H1 (cell line): ENCODE results near the gene KCNN1. TPM values are rescaled to one million over a fixed set of nuclear protein-coding genes. Genes with fewer than 3 reads are reported as not detected.

Experiments used
- CTCF ChIA-PET: fragments of 300-600 bp; sonication (Branson Sonifier 250); formaldehyde crosslinking; loops from one replicate; lab custom pipeline; 2021; ENCODE audit not compliant: partially characterized antibody; lab: Charles Lee
- POLR2A ChIA-PET: fragments of 300-600 bp; sonication (Branson Sonifier 250); formaldehyde crosslinking; loops from one replicate; lab custom pipeline; 2021; ENCODE audit warnings: inconsistent platforms; ENCODE audit not compliant: partially characterized antibody; lab: Charles Lee
- DNase-seq, 2 experiments: peaks; one replicate each; pipeline versions ENCODE4 v3.0.0 to v3.0.0-alpha.2; 2010 to 2022; ENCODE audit warnings: low spot score in 2 of 2, low read depth in 1 of 2, mixed read lengths in 1 of 2
- FAIRE-seq: peaks from 2 replicates; lab custom pipeline; 2011; peaks lifted over from hg19 to GRCh38; lab: Jason Lieb, UNC
- H2AFZ ChIP-seq: 2 replicates; pipeline ENCODE4 v1.8.1; 2012; ENCODE audit warnings: low read length, inconsistent platforms
- H2AK5ac ChIP-seq: 2 replicates; pipeline ENCODE4 v1.6.1; 2013; ENCODE audit warnings: low read depth, low read length
- H2BK120ac ChIP-seq: replicated peaks from 2 replicates; pipeline ENCODE3; 2013; ENCODE audit warnings: low read depth, low read length, inconsistent platforms
- H2BK12ac ChIP-seq: 2 replicates; pipeline ENCODE4 v1.6.1; 2013; ENCODE audit warnings: low read depth, low read length
- H2BK15ac ChIP-seq: 2 replicates; pipeline ENCODE4 v1.6.1; 2013; ENCODE audit warnings: low read length
- H2BK20ac ChIP-seq: 2 replicates; pipeline ENCODE4 v1.6.1; 2013; ENCODE audit warnings: low read length
- H2BK5ac ChIP-seq: 2 replicates; pipeline ENCODE4 v1.6.1; 2013; ENCODE audit warnings: low read depth, low read length
- H3K14ac ChIP-seq: 2 replicates; pipeline ENCODE4 v1.6.1; 2013; ENCODE audit warnings: inconsistent platforms; ENCODE audit not compliant: insufficient read length
- H3K18ac ChIP-seq: 2 replicates; pipeline ENCODE4 v1.6.1; 2013; ENCODE audit warnings: low read length; ENCODE audit errors: extremely low read depth
- H3K23ac ChIP-seq: 2 replicates; pipeline ENCODE4 v1.6.1; 2013; ENCODE audit warnings: inconsistent platforms; ENCODE audit not compliant: insufficient read length
- H3K23me2 ChIP-seq: 2 replicates; pipeline ENCODE4 v1.6.1; 2013; ENCODE audit warnings: low read depth, low read length
- H3K27ac ChIP-seq: 2 replicates; pipeline ENCODE4 v1.6.1; 2011; ENCODE audit warnings: low read depth, low read length, inconsistent platforms
- H3K27me3 ChIP-seq, 4 experiments: replicated peaks in 1 of 4; 1 replicate in 1 of 4; 2 replicates in 3 of 4; pipeline versions ENCODE4 v1.6.1 to v1.8.1; 2011 to 2013; ENCODE audit warnings: low read length in 3 of 4, mild to moderate bottlenecking in 3 of 4, inconsistent platforms in 2 of 4, mixed read lengths in 2 of 4, moderate library complexity in 1 of 4; ENCODE audit not compliant: control insufficient read depth in 3 of 4, insufficient read depth in 3 of 4; ENCODE audit errors: extremely low read depth in 1 of 4
- H3K36me3 ChIP-seq, 4 experiments: 2 replicates each; pipeline versions ENCODE4 v1.6.1 to v1.8.1; 2011 to 2013; ENCODE audit warnings: mild to moderate bottlenecking in 4 of 4, low read length in 3 of 4, moderate library complexity in 2 of 4, control low read depth in 1 of 4, inconsistent platforms in 1 of 4; ENCODE audit not compliant: insufficient read depth in 4 of 4, control insufficient read depth in 2 of 4
- H3K4ac ChIP-seq: replicated peaks from 2 replicates; pipeline ENCODE3; 2013; ENCODE audit warnings: low read length, low read depth, mixed read lengths, inconsistent platforms; ENCODE audit not compliant: insufficient read length
- H3K4me1 ChIP-seq, 4 experiments: replicated peaks in 1 of 4; 1 replicate in 1 of 4; 2 replicates in 3 of 4; pipeline versions ENCODE4 v1.6.1 to v1.8.1; 2011 to 2013; ENCODE audit warnings: low read length in 3 of 4, inconsistent platforms in 2 of 4, mixed read lengths in 1 of 4; ENCODE audit not compliant: insufficient read depth in 4 of 4, control insufficient read depth in 3 of 4
- H3K4me2 ChIP-seq, 2 experiments: 2 replicates each; pipeline versions ENCODE4 v1.6.1 to v1.8.1; 2011 to 2013; ENCODE audit warnings: low read depth in 2 of 2, low read length in 2 of 2, control low read depth in 1 of 2, inconsistent platforms in 1 of 2, mild to moderate bottlenecking in 1 of 2; ENCODE audit not compliant: insufficient read depth in 1 of 2
- H3K4me3 ChIP-seq, 4 experiments: fragments of 200-600, 300-600 bp in 1 of 4; sonication (generic), shearing (Covaris generic), sonication (Bioruptor Twin) in 1 of 4; 2 replicates each; pipeline versions ENCODE4 v1.5.1 to v1.8.1; 2011 to 2016; ENCODE audit warnings: low read length in 4 of 4, low read depth in 3 of 4, control low read depth in 2 of 4, inconsistent platforms in 2 of 4, mild to moderate bottlenecking in 2 of 4, mixed read lengths in 1 of 4, moderate library complexity in 1 of 4; ENCODE audit not compliant: insufficient read depth in 2 of 4; ENCODE audit errors: extremely low read depth in 1 of 4
- H3K56ac ChIP-seq: replicated peaks from 2 replicates; pipeline ENCODE3; 2013; ENCODE audit warnings: low read depth, mild to moderate bottlenecking, mixed read lengths, low read length, inconsistent platforms; ENCODE audit not compliant: insufficient read length
- H3K79me1 ChIP-seq: 2 replicates; pipeline ENCODE4 v1.6.1; 2013; ENCODE audit warnings: low read depth, low read length, control low read depth
- H3K79me2 ChIP-seq, 2 experiments: 2 replicates each; pipeline versions ENCODE4 v1.6.1 to v1.8.1; 2012 to 2013; ENCODE audit warnings: low read length in 2 of 2, mild to moderate bottlenecking in 2 of 2, inconsistent platforms in 1 of 2; ENCODE audit not compliant: insufficient read depth in 2 of 2, control insufficient read depth in 1 of 2
- H3K9ac ChIP-seq, 4 experiments: replicated peaks in 1 of 4; 1 replicate in 1 of 4; 2 replicates in 3 of 4; pipeline versions ENCODE4 v1.6.1 to v1.8.1; 2011 to 2013; ENCODE audit warnings: low read depth in 3 of 4, low read length in 3 of 4, control low read depth in 2 of 4, mild to moderate bottlenecking in 2 of 4, moderate library complexity in 2 of 4, inconsistent platforms in 1 of 4; ENCODE audit errors: extremely low read depth in 1 of 4
- H3K9me3 ChIP-seq, 2 experiments: 2 replicates each; pipeline versions ENCODE4 v1.6.1 to v1.8.1; 2012 to 2013; ENCODE audit warnings: mild to moderate bottlenecking in 2 of 2, moderate library complexity in 2 of 2, control low read depth in 1 of 2, inconsistent platforms in 1 of 2, low read depth in 1 of 2, low read length in 1 of 2, mixed read lengths in 1 of 2; ENCODE audit not compliant: insufficient read depth in 2 of 2
- H4K20me1 ChIP-seq, 2 experiments: replicated peaks in 1 of 2; 2 replicates each; pipeline versions ENCODE3 to v1.8.1; 2011 to 2013; ENCODE audit warnings: inconsistent platforms in 2 of 2, low read length in 2 of 2, mild to moderate bottlenecking in 1 of 2; ENCODE audit not compliant: insufficient read depth in 2 of 2, control insufficient read depth in 1 of 2
- H4K5ac ChIP-seq: 2 replicates; pipeline ENCODE4 v1.6.1; 2013; ENCODE audit warnings: low read length, low read depth, mixed read lengths, inconsistent platforms; ENCODE audit not compliant: insufficient read length
- H4K8ac ChIP-seq: 2 replicates; pipeline ENCODE4 v1.8.0; 2013; ENCODE audit warnings: mild to moderate bottlenecking, moderate library complexity, low read length, inconsistent platforms; ENCODE audit not compliant: insufficient read depth; ENCODE audit errors: extremely low read depth
- H4K91ac ChIP-seq: replicated peaks from 2 replicates; pipeline ENCODE3; 2013; ENCODE audit warnings: low read length, mixed read lengths, inconsistent platforms; ENCODE audit not compliant: insufficient read length
- BCL11A ChIP-seq, 2 experiments: IDR thresholded peaks; one replicate each; pipeline ENCODE4 v1.6.1; 2011; ENCODE audit warnings: low read depth in 2 of 2, low read length in 2 of 2, mild to moderate bottlenecking in 2 of 2
- CEBPB ChIP-seq: IDR thresholded peaks from 2 replicates; pipeline ENCODE4 v1.6.1; 2012; ENCODE audit warnings: low read depth, low read length
- CTBP2 ChIP-seq: IDR thresholded peaks from 2 replicates; pipeline ENCODE4 v1.7.0; 2011; ENCODE audit warnings: borderline replicate concordance, mild to moderate bottlenecking, moderate library complexity, mixed read lengths, low read length; ENCODE audit not compliant: insufficient read depth, insufficient read length
- E2F6 ChIP-seq: IDR thresholded peaks from 2 replicates; pipeline ENCODE4 v1.6.1; 2012; ENCODE audit warnings: inconsistent platforms
- MAX ChIP-seq: IDR thresholded peaks from 2 replicates; pipeline ENCODE4 v1.6.1; 2012; ENCODE audit warnings: inconsistent platforms
- NANOG ChIP-seq: IDR thresholded peaks from 2 replicates; pipeline ENCODE4 v1.6.1; 2011; ENCODE audit warnings: low read length, low read depth, mild to moderate bottlenecking, inconsistent platforms; ENCODE audit not compliant: insufficient read depth, poor library complexity, severe bottlenecking
- POLR2A ChIP-seq, 2 experiments: IDR thresholded peaks; 1 replicate in 1 of 2; 2 replicates in 1 of 2; pipeline ENCODE4 v1.6.1; 2011; ENCODE audit warnings: low read depth in 2 of 2, low read length in 2 of 2, mild to moderate bottlenecking in 2 of 2; ENCODE audit errors: control extremely low read depth in 1 of 2
- TCF12 ChIP-seq: IDR thresholded peaks from 2 replicates; pipeline ENCODE4 v1.6.1; 2011; ENCODE audit warnings: low read depth, mild to moderate bottlenecking, low read length
- WGBS, 2 experiments: shearing (Covaris generic) in 1 of 2; methylation state at CpG; one replicate each; pipeline versions ENCODE4 v1.1.6 to v1.1.7; 2013 to 2015; ENCODE audit warnings: low lambda C conversion rate in 2 of 2, mixed read lengths in 2 of 2, inconsistent platforms in 1 of 2, low coverage in 1 of 2, missing lambda C conversion rate in 1 of 2; ENCODE audit not compliant: insufficient replicate concordance in 2 of 2, insufficient coverage in 1 of 2, insufficient read length in 1 of 2; ENCODE audit errors: extremely low coverage in 1 of 2, missing lambda C conversion rate in 1 of 2; 5-methylcytosine and 5-hydroxymethylcytosine counted together
- long read RNA-seq, 2 experiments: library from RNA in 1 of 2; library from capped mRNA in 1 of 2; stranded (forward); transcript quantifications; one replicate each; pipeline ENCODE4 v2.0.0, GENCODE V29; 2021; ENCODE audit warnings: inconsistent platforms in 1 of 2
- polyA minus RNA-seq, 3 experiments: library from RNA; depleted of rRNA, polyadenylated mRNA; stranded (reverse); fragments of >200 nt; gene quantifications; 1 replicate in 2 of 3; 2 replicates in 1 of 3; pipeline ENCODE4 v1.2.3, GENCODE V29; 2011
- polyA plus RNA-seq, 7 experiments: library from polyadenylated mRNA; depleted of rRNA in 3 of 7; stranded (reverse) in 5 of 7; unstranded in 2 of 7; fragments of >200 nt in 5 of 7; fragments of 200-250 nt in 2 of 7; gene quantifications; 1 replicate in 5 of 7; 2 replicates in 1 of 7; 4 replicates in 1 of 7; pipeline versions ENCODE4 v1.2.1 to v1.2.3, GENCODE V29; 2011 to 2013; ENCODE audit warnings: missing spikeins in 2 of 7, mixed read lengths in 2 of 7
- total RNA-seq: library from RNA; stranded (reverse); fragmentation: NEBNext Ultra II Directional; extraction: Animal tissue kit (Norgen Biotek cat#: 25700); gene quantifications from 2 replicates; pipeline ENCODE4 v1.2.1, GENCODE V29; 2021

Gene KCNN1
- 9.3 and 11.0 TPM in 2 replicates for total RNA-seq
- 12.5 and 19.3 TPM in 2 replicates for polyA plus RNA-seq (2011; rRNA removed)
- 13.7 TPM for polyA plus RNA-seq (2011; cell fraction: cytosol; rRNA removed)
- 21.8 TPM for polyA plus RNA-seq (2011; cell fraction: nucleus; rRNA removed)
- polyA plus RNA-seq (2012, experiment 1 of 2) = 4.1 to 10.5 TPM (median 8.4 TPM) in 4 replicates
- 5.8 TPM for polyA plus RNA-seq (2012, experiment 2 of 2)
- polyA plus RNA-seq (2013, experiment 1 of 2) = 6.0 TPM
- 5.9 TPM for polyA plus RNA-seq (2013, experiment 2 of 2)
- 6.7 and 7.7 TPM in 2 replicates for polyA minus RNA-seq (2011; rRNA and poly(A)+ RNA removed)
- 15.0 TPM for polyA minus RNA-seq (2011; cell fraction: cytosol; rRNA and poly(A)+ RNA removed)
- polyA minus RNA-seq (2011; cell fraction: nucleus; rRNA and poly(A)+ RNA removed) = 14.4 TPM
- long read RNA-seq, experiment 1, partial matches to known transcripts = 0 of 3 reads
- long read RNA-seq, experiment 1, other reads (novel, unspliced or antisense) = 3 of 3 reads
- long read RNA-seq, experiment 2, partial matches to known transcripts = 0 of 2 reads
- long read RNA-seq, experiment 2, other reads (novel, unspliced or antisense) = 1 of 2 reads

GRCh38 chr19:17966550-17967256 is at the start of gene KCNN1:
Gene KCNN1 (plus strand): TSS chr19:17967107. CDS start chr19:17973889, 6,782 bp downstream.
- H3K4me3 ChIP-seq = peak within 1 kb of the TSS; percentile 55 to 87 (median 72)
- H4K8ac ChIP-seq = peak within 1 kb of the TSS; percentile 75
- TF ChIP-seq MAX (peak; percentile 55; the same call in 1 of the 2 replicates), NANOG (no peak), POLR2A (IDR thresholded peaks at IDR 0.05; ENCODE audit: control extremely low read depth in 1 of 2, low read depth in 2 of 2, low read length in 2 of 2) (no peak), TCF12 (no peak), CEBPB (no peak), CTBP2 (no peak), BCL11A (IDR thresholded peaks at IDR 0.05; ENCODE audit: low read depth in 2 of 2, low read length in 2 of 2) (no peak), E2F6 (peak; percentile 45; the same call in 1 of the 2 replicates)

More at GRCh38 chr19:17966550-17967256, at the start of gene KCNN1:
- Histone ChIP-seq H3K79me2 (no peaks in the 10 kb centered on the region), H3K23ac (no peak within 1 kb of the TSS), H4K91ac (no peak within 1 kb of the TSS), H3K27me3 (peaks cover 0 to 9% (median 3%) of the 10 kb centered on the region in 4 experiments; a peak in 3 of 7 replicates), H3K9me3 (no peaks in the 10 kb centered on the region), H3K4ac (no peak within 1 kb of the TSS), H3K79me1 (no peaks in the 10 kb centered on the region), H3K23me2 (peaks cover 3% of the 10 kb centered on the region), H3K18ac (peak within 1 kb of the TSS; percentile 38), H3K9ac (peak within 1 kb of the TSS in 2 of 4 experiments; percentile 13 to 36; a peak in 2 of 7 replicates), H4K5ac (peak within 1 kb of the TSS; percentile 60), H2BK15ac (0 out of 2 replicates have a peak within 1 kb of the TSS, but pooled peaks have one; percentile 29), H2BK20ac (0 out of 2 replicates have a peak within 1 kb of the TSS, but pooled peaks have one; percentile 32), H3K27ac (no peak within 1 kb of the TSS), H3K36me3 (no peaks in the 10 kb centered on the region), H2BK5ac (no peak within 1 kb of the TSS), H2BK120ac (no peak within 1 kb of the TSS), H3K56ac (no peak within 1 kb of the TSS), H2AFZ (peak within 1 kb of the TSS; percentile 33; the same call in 1 of the 2 replicates), H3K4me1 (peaks cover 4 to 18% (median 11%) of the 10 kb centered on the region in 4 experiments), H2BK12ac (peak within 1 kb of the TSS; percentile 60; the same call in 1 of the 2 replicates), H3K14ac (no peak within 1 kb of the TSS), H2AK5ac (no peak within 1 kb of the TSS), H3K4me2 (peak within 1 kb of the TSS; percentile 89 to 100), H4K20me1 (peaks cover 0 to 2% of the 10 kb centered on the region in 2 experiments)
- ChIA-PET CTCF (interaction anchor here (0.7 to 4.0 kb wide), 8 partner anchors 8 to 860 kb away, joined by 3 to 19 read pairs (median 8); partner anchors contain the start of gene CCDC124), POLR2A (interaction anchor here (0.5 to 6.8 kb wide), 13 partner anchors 9 to 1417 kb away, joined by 3 to 23 read pairs (median 4); partner anchors contain the start of genes CCDC124, FCHO1 and RPL18A)
- DNase-seq = peak in 1 of 2 experiments; percentile 83
- no peak for FAIRE-seq
- 47% methylated on average over 9 of the region's 59 CpGs; no CpG with 5 or more reads in 1 of the 2 experiments for WGBS, 2 experiments
